Activated CD4-positive, alpha-beta memory T cell treated with anti-CD3 and anti-CD28 coated beads, Interleukin-2, amount 10 ng/mL, durations not matched to agents 7 days and 5 days (primary cell): Measurements from ENCODE around the gene OPALIN. TPM values are rescaled to one million over a fixed set of nuclear protein-coding genes. Genes with fewer than 3 reads are reported as not detected.

Source experiments
- CTCF ChIA-PET: fragments of 350-600 bp; sonication (Branson Sonifier 250); formaldehyde crosslinking; loops from one replicate; lab custom pipeline; 2021; ENCODE audit warnings: antibody characterized with exemption, inconsistent platforms; lab: Charles Lee
- POLR2A ChIA-PET: fragments of 350-600 bp; sonication (Branson Sonifier 250); formaldehyde crosslinking; loops from one replicate; lab custom pipeline; 2021; ENCODE audit warnings: antibody characterized with exemption; lab: Charles Lee
- DNase-seq: peaks from one replicate; pipeline ENCODE4 v3.0.0-alpha.2; 2020
- H3K27ac Mint-ChIP-seq: one replicate; pipeline ENCODE4 v1.8.0; 2021; ENCODE audit warnings: mild to moderate bottlenecking, mixed read lengths
- H3K27me3 Mint-ChIP-seq: one replicate; pipeline ENCODE4 v1.8.0; 2021; ENCODE audit warnings: mixed read lengths
- H3K36me3 Mint-ChIP-seq: one replicate; pipeline ENCODE4 v1.8.0; 2021; ENCODE audit warnings: low read depth, mixed read lengths
- H3K4me1 Mint-ChIP-seq: one replicate; pipeline ENCODE4 v1.8.0; 2021; ENCODE audit warnings: mixed read lengths
- H3K4me3 Mint-ChIP-seq: one replicate; pipeline ENCODE4 v1.8.0; 2021; ENCODE audit warnings: mild to moderate bottlenecking, mixed read lengths
- H3K9me3 Mint-ChIP-seq: one replicate; pipeline ENCODE4 v1.8.0; 2021; ENCODE audit warnings: mixed read lengths
- total RNA-seq, 2 experiments: library from RNA; stranded (reverse); gene quantifications; one replicate each; pipeline ENCODE4 v1.2.3, GENCODE V29; 2021

The OPALIN gene
- total RNA-seq, 2 experiments from 2014 or later = not detected

DNA sequence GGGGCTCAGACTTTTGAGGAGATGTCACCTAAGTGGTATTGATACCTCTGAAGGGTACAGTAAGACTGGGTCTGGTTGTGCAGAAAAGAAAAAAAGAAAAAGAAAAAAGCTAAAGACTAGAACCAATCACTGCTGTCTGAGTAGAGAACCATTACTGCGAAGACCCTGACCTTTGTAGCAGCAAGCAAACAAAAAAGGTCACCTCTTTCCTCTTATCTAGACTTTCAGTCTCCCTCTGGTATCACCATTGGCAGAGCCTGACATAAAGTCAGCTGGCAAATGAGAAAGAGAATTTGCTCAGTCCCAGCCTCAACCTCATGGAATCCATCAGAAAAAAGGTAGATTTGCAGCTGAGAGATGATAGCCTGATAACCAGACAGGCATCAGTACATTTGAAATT, 57.2 kb downstream of the OPALIN start:
- Mint-ChIP-seq H3K4me1 (peaks cover 6% of the 10 kb centered on the region), H3K36me3 (no peaks in the 10 kb centered on the region), H3K4me3 (no peak overlapping the region), H3K9me3 (no peaks in the 10 kb centered on the region), H3K27me3 (peaks cover 63% of the 10 kb centered on the region), H3K27ac (no peak overlapping the region)
- ChIA-PET POLR2A (no interaction called here), CTCF (interaction anchor here (0.6 kb wide), 1 partner anchor 299 kb away, joined by 3 read pairs; no protein-coding TSS in a partner anchor)
- no peak for DNase-seq

DNA sequence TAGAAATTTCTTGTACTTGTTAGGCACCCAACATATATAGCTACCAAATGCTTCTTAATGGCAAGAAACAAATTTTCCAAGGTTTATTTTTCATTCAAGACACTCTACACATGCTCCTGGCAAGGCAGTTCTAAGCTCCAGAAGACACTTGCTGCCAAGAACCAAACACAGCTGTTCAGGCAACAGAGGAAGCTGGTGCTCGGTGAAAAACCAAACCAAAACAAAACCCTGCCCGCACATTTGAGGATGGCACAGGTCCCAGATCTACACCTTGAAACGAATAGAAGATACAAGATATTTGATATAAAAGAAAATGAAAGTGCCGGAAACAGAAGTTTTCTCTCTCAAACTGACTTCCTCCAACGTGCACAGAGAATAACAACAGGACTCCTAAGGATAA, 59.4 kb downstream of the OPALIN start:
- Mint-ChIP-seq H3K27me3 (peaks cover 56% of the 10 kb centered on the region), H3K9me3 (no peaks in the 10 kb centered on the region), H3K4me1 (peaks cover 11% of the 10 kb centered on the region), H3K36me3 (no peaks in the 10 kb centered on the region), H3K4me3 (no peak overlapping the region), H3K27ac (no peak overlapping the region)
- DNase-seq = no peak
- CTCF ChIA-PET = interaction anchor here (0.9 kb wide), 1 partner anchor 606 kb away, joined by 3 read pairs; the partner anchor contains the start of gene TCTN3
- POLR2A ChIA-PET = no interaction called here

DNA sequence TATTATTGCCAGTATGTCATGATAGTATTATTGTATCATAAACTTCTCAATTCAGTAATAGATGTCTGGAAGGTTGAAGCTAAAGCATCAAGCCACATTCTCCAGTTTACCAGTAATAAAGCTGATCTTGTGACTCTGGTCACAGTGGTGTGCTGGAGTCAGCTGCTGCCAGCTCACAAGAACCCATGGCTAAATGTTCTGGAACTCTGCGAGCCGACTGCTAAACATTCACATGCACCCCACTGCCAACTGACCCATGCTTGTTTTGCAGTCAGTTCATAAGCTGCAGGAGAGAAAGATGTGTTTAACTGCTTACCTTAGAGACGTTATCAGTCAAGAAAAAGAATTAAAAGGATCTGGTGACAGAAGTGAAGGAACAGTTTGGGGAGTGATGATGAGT, 60.4 kb downstream of the OPALIN start:
- Mint-ChIP-seq H3K4me3 (no peak overlapping the region), H3K27me3 (peaks cover 56% of the 10 kb centered on the region), H3K27ac (no peak overlapping the region), H3K36me3 (no peaks in the 10 kb centered on the region), H3K4me1 (peaks cover 11% of the 10 kb centered on the region), H3K9me3 (no peaks in the 10 kb centered on the region)
- DNase-seq = no peak
- CTCF ChIA-PET = no interaction called here
- POLR2A ChIA-PET = no interaction called here

DNA sequence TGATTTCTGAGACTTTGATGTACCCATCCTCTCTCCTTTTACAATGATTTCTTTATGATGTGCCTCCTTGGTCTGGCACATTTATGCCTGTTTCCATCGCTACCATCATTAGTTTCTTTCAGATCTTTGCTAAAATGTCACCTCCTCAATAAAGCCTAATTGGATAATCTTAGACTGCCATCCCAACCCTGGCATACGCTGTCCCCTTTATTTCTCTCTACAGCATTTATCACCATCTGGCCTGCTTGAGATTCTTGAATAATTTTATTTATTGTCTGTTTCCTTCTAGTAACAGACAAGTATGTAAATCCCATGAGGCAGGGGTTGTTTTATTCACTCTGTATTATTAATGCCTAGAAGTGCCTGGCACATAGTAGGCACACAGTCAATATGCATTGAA, 61.3 kb downstream of the OPALIN start:
- ChIA-PET CTCF (no interaction called here), POLR2A (no interaction called here)
- no peak for DNase-seq
- peaks cover 11% of the 10 kb centered on the region for H3K4me1 Mint-ChIP-seq
- peaks cover 55% of the 10 kb centered on the region for H3K27me3 Mint-ChIP-seq
- H3K9me3 Mint-ChIP-seq = no peaks in the 10 kb centered on the region
- no peaks in the 10 kb centered on the region for H3K36me3 Mint-ChIP-seq
- no peak overlapping the region for H3K27ac Mint-ChIP-seq
- no peak overlapping the region for H3K4me3 Mint-ChIP-seq

DNA sequence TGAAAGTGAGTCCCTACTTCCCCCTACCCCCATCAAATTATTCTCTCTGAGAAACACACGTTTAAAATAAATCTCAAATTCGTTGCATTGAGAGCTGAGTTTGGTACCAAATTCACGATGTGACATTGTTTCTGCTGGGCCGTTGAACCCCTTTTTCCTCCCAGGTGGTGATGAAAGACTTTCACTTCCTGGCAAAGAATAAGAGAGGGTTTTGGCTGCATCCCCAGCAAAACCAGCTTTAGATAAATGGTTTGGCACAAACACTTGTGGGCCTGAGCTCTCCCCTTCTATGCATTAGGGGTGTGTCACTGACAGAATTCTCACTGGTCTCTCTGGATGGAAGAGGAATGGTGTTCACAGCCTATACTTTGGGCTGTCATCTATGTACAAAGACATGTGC, 63.3 kb downstream of the OPALIN start:
- POLR2A ChIA-PET = no interaction called here

More for the DNA sequence above, 63.3 kb downstream of the OPALIN start:
- Mint-ChIP-seq H3K27me3 (peaks cover 59% of the 10 kb centered on the region), H3K9me3 (no peaks in the 10 kb centered on the region), H3K27ac (no peak overlapping the region), H3K4me3 (no peak overlapping the region), H3K36me3 (no peaks in the 10 kb centered on the region), H3K4me1 (peaks cover 11% of the 10 kb centered on the region)
- CTCF ChIA-PET = interaction anchor here (1.5 kb wide), 1 partner anchor 279 kb away, joined by 10 read pairs; no protein-coding TSS in a partner anchor
- DNase-seq = no peak

Other genes with a start within 250 kb of the OPALIN start
- 10 to 100 TPM; 16.0 to 16.2 TPM for gene ZNF518A, start 228.7 kb downstream of the OPALIN start, total RNA-seq
- gene BLNK, start 87.4 kb downstream of the OPALIN start, total RNA-seq = not detected
- not detected for gene DNTT, start 54.6 kb downstream of the OPALIN start, total RNA-seq
- gene TLL2, start 154.9 kb upstream of the OPALIN start, total RNA-seq = not detected
- gene TM9SF3, start 228.0 kb upstream of the OPALIN start, total RNA-seq = 10 to 100 TPM; 82.8 to 85.4 TPM